ENCODE measurements around the gene TACC3.

Gene TACC3

GRCh38 chr4:1762264-1763010 is 41.1 kb downstream of the TACC3 start:
- DNase-seq, result no peak

- no peak for DNase-seq
Observed at GRCh38 chr4:1763070-1763549, 41.8 kb downstream of the TACC3 start.

GRCh38 chr4:1763550-1764080 is 42.3 kb downstream of the TACC3 start:
- DNase-seq, result no peak

- DNase-seq, result no peak
Observed at GRCh38 chr4:1764670-1765069, 43.3 kb downstream of the TACC3 start.

DNA sequence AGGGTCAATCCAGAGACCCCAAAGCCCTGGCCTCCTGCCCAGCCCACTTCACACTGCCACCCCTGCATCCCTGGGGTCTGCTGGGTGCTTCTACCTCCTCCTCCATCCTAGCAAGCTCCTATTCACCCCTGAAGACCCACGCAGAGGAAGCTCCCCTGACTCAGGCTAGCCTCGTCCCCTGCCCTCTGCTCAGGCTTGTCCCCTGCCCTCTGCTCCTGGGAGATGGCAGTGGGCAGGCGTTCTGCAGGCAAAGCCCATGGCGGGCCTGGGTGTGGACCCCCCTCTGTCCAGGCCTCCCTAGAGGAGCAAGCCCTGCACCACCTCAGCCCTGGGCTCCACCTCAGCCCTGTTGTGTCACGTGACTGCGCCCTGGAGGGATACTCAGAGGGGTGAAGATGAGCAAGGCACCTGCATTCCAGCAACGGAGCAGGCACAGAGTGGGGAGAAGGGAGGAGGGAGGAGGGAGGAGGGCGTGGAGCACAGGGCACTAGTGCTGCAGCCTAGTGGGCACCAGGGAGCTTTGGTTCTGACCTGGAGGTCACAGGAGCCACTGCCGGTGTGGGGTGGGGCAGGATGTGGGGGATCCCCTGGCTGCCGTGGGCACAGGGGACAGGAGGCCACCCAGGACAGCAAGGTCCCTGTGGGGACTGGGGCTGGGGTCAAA is 44.2 kb downstream of the TACC3 start:
- DNase-seq, result no peak

GRCh38 chr4:1766106-1767060 is 45.1 kb downstream of the TACC3 start:
- DNase-seq, result no peak

DNA sequence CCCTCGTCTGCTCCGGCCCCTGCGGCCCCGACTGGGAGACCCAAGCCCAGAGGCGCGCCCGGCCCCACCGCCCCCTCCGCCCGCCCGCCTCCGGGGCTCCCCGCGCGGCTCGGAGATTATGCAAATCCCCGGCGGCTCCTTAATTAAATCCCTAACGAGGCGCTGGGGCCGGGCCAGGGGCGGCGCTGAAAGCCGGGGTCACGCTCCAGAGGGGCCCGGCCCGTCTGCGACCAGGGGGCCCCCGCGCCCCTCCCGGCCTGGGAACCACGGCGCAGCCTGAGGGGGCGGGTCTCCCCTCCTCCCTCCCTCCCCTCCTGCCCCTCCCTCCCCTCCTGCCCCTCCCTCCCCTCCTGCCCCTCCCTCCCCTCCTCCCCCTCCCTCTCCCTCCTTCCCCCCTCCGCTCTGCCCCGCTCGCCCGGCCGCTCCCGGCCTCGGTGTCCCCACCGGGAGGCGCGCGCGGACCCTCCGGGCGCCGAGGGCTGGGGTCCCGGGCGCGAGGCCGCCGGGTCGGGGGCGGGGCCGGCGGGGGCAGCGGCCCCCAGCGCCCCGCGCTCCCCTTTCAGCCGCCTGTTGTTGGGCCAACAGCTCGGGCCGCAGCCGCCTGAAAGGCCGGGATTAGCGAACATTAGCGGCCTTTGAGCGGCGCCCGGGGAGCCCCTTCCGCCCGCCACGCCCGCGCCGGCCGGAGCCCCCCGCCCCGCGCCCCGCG is 45.9 kb downstream of the TACC3 start:
- DNase-seq, result no peak

DNA sequence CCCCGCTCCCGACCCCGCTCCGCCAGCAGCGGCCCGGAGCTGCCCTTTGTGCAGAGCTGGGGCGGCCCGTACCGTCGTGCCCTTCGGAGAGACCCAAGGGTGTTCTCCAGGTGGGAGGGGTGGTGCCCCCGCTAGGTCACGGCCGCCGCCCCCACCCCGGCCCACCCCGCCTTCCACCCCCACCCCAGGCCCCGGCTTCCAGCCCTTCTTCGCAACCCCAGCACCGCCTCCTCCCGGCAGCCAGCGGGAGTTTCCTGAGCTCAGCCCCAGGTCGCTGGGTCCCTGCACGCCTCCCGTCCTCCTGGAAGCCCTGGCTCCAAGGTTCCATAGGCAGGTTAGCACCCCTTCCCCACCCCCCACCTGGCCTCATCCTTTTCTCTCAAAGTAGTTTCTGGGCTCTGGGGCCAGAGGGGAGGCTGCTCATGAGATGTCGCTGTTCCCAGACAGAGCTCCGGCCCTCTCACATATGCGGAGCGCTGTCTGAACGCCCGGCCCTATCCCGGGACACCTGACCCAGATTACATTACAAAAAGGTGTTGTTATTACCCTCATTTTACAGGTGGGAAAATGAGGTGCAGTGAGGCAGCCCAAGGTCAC is 46.5 kb downstream of the TACC3 start:
- DNase-seq, result no peak

DNA sequence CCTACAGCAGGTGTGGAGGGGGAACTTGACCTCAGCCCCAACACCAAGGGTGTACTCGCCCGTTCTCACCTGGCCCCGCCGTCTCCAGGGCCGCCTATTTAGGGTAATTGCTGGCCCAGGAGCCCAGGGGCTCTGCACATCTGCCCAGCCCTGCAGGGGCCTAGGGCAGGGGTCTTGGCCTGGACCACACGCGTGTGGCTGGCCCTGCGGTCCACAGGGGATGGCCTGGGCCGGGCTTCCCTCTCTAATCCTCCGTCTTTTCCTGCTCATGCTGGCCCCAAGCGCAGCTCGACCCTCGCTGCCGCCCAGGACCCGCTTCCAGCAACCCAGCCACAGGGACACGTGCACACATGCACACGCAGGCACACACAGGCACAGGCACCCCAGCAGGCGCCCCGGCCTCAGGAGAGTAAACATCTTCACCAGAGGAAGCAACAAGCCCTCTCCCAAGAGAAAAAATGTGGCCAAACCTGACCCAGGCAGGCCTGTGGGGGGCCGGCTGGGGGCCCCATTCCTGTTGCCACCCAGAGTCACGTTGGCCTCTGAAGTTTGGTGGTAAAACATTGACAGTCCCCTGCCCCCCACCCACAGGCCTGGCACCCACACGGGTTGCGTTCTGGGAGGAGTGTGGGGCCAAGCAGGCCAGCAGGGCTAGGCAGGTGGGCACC is 47.2 kb downstream of the TACC3 start:
- DNase-seq, result no peak

DNA sequence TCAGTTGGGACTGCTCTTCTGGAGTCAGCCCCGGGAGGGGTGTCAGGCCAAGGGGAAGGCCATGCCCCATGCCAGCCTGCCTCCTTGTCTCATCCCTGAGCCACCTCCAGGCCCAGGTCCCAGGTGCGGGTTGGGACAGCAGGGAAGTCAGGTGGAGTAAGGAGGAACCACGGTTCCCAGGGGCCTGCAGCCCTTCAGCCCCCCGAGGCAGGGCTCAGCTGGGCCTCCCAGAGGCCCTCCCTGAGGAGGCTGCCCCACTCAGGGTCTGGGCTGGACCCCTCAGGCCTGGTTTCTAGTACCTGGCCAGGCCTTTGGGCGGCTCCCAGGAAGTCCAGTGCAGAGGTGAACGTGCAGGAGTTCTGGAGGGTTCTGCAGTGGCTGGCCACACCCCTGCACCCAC is 48.4 kb downstream of the TACC3 start:
- no peak for DNase-seq

GRCh38 chr4:1770245-1770644 is 48.9 kb downstream of the TACC3 start:
- no peak for DNase-seq

DNA sequence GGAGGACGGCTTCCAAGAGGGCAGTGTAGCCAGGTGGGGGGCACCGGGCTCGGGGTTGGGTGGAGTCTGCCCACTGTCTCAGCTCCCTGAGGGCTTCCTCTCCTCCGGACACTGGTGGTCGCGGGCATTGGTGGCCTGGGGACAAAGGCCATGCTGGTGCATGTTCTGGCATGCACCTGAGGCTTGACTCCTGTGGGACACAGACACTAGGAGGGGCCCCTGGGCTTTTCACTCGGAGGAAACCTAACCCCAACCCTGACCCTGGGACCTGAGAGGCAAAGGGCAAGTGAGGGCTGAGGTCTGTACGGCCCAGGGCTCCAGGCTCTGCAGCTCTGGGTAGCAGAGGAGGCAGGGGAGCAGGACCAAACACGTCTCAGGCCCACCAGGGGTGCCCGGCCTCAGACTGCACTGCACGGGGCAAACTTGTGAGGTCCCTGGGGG is 49.5 kb downstream of the TACC3 start:
- DNase-seq, result no peak

- DNase-seq, result no peak
Observed at GRCh38 chr4:1771555-1772305, 50.4 kb downstream of the TACC3 start.

GRCh38 chr4:1772853-1773538 is 51.7 kb downstream of the TACC3 start:
- no peak for DNase-seq

DNA sequence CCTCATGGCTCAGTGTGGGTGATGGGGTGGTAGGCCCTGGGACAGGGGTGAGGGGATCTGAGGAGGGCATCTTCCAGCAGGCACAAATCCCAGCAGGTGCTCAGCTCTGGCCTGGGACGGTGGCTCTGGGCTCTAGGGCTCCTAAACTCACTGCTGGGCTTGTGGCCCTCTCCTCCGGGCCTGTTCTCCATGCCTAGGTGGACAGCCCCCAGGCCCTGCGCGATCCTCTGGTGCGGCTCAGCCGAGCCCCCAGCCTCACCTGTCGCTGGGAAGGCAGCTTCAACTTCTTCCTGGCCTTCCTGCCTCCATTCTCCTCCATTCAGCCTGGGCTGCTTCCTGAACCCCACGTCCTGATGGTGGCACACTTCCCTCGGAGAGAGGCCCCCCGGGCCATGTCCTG is 52.4 kb downstream of the TACC3 start:
- DNase-seq, result no peak

- no peak for DNase-seq
Observed at GRCh38 chr4:1775731-1776500, 54.6 kb downstream of the TACC3 start.

DNA sequence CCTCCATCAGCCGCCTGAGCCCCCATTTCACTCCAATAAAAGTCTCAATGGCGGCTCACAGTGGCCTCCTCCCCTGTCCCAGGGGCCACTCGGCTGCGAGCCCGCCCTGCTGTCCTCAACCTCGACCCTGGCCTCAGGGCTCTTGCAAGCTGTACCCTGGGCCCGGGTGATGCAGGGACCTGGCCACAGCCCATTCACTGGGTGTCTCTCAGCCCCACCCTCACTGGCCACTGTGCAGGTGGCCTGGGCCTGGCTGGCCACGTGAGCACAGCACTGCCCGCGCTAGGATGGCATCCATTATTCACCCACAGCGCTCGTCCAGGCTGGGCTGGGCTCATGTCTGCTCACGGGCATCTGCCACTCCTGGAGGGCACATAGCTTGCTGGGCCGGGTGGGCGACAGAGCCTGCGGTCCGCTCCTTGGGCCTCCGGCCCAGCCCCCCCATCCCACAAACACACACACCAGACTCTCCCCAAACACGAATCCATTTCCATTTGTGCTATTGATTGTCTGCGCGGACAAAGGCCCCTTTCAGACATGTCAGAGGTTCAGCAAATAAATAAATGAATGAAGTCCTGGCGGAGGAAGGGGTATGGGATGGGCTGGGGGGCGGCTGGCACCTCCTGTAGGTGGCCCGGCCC is 55.3 kb downstream of the TACC3 start:
- DNase-seq, result no peak

DNA sequence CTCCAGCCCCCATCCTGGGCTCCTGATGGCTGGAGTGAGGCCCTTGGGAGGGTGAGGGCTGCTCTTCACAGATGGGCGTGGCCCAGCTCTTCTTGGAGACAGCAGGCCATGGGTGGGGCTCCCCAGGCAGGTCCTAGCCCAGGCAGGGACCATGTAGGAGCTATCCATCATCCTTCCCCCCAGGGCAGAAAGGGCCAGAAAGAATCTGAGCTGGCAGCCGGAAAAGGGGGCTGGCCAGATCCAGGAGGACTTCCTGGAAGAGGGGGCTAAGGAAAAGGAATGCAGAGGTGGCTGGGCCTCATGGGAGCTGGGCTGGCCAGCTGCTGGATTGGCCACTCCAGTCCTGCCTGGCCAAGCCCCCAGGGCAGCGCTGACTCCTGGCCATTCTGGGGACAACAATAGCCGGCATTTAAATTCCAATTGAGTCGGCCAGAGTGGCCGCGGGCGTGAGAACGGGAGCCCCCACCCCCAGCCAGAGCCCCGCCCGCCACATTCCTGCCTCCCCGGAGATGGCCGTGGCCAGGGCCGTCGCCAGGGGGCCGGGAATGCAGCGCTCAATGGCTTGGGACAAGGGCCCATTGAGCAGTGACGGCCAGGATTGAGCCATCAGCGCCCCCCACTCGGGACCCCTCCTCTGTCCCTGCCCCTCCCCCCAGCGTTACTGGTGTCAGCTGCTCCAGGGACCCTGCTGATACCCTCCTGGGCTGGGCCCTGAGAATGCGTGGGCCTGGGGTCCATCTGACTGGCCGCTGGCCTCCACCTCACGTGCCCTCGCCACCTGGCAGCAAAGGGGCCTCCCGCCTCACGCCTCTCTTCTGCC is 56.7 kb downstream of the TACC3 start:
- DNase-seq, result no peak
